H1 (cell line): ENCODE data around the gene OSBP2. TPM values are rescaled to one million over a fixed set of nuclear protein-coding genes. Genes with fewer than 3 reads are reported as not detected.

Source experiments
- polyA plus RNA-seq, 7 experiments: library from polyadenylated mRNA; depleted of rRNA in 3 of 7; stranded (reverse) in 5 of 7; unstranded in 2 of 7; fragments of >200 nt in 5 of 7; fragments of 200-250 nt in 2 of 7; gene quantifications; 1 replicate in 5 of 7; 2 replicates in 1 of 7; 4 replicates in 1 of 7; pipeline versions ENCODE4 v1.2.1 to v1.2.3, GENCODE V29; 2011 to 2013; ENCODE audit warnings: missing spikeins in 2 of 7, mixed read lengths in 2 of 7
- total RNA-seq: library from RNA; stranded (reverse); fragmentation: NEBNext Ultra II Directional; extraction: Animal tissue kit (Norgen Biotek cat#: 25700); gene quantifications from 2 replicates; pipeline ENCODE4 v1.2.1, GENCODE V29; 2021
- TF ChIP-seq, protein P1 (sequence below), 3 experiments: IDR thresholded peaks; 1 replicate in 2 of 3; 2 replicates in 1 of 3; pipeline versions ENCODE4 v1.5.1 to v1.6.1; 2011; ENCODE audit warnings: low read length in 3 of 3, mild to moderate bottlenecking in 3 of 3, inconsistent platforms in 2 of 3, low read depth in 1 of 3, moderate library complexity in 1 of 3; ENCODE audit not compliant: insufficient read depth in 1 of 3; ENCODE audit errors: control extremely low read depth in 1 of 3

Gene OSBP2
- total and polyA plus RNA-seq, 2 of the 8 experiments (the other 6 are each of a cell fraction or from before 2014, with no cell fraction given) = 3.4 to 3.7 TPM

DNA sequence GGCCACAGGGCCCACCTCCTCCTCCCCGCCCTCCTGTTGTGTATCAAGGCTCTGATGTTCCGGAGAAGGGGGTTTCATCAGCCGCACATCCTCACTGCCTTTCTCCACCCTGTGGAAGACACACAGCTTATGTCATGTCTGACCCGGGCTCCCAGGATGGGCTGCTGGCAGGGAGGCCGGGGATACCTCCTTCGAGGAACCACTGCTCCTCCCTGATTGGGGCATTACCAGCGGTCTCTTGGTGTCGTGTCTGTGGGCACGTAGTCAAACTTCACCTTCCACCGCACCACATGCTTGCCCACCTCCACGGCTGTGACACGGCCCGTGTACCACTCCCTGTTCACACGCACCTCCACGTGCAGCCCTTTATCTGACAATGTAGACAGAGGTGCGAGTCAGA, 238.0 kb downstream of the OSBP2 start (continued):
- TF ChIP-seq, protein P1, sequence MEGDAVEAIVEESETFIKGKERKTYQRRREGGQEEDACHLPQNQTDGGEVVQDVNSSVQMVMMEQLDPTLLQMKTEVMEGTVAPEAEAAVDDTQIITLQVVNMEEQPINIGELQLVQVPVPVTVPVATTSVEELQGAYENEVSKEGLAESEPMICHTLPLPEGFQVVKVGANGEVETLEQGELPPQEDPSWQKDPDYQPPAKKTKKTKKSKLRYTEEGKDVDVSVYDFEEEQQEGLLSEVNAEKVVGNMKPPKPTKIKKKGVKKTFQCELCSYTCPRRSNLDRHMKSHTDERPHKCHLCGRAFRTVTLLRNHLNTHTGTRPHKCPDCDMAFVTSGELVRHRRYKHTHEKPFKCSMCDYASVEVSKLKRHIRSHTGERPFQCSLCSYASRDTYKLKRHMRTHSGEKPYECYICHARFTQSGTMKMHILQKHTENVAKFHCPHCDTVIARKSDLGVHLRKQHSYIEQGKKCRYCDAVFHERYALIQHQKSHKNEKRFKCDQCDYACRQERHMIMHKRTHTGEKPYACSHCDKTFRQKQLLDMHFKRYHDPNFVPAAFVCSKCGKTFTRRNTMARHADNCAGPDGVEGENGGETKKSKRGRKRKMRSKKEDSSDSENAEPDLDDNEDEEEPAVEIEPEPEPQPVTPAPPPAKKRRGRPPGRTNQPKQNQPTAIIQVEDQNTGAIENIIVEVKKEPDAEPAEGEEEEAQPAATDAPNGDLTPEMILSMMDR (IDR thresholded peaks at IDR 0.05; ENCODE audit: control extremely low read depth in 1 of 3, insufficient read depth in 1 of 3, low read depth in 1 of 3, low read length in 3 of 3) = no peak
- TF ChIP-seq, all 59 proteins: peak for 0
